Activated T-helper 9 cell treated with anti-CD3 and anti-CD28 coated beads, Interleukin-2, amount 50 U/mL, for 16 hours (primary cell): ENCODE results near the gene SELENON.

Source experiments
- DNase-seq: peaks from one replicate; pipeline ENCODE4 v3.0.0-alpha.2; 2020; ENCODE audit warnings: low read depth

Gene SELENON

GRCh38 chr1:25809283-25809926 lies 9.4 kb downstream of the SELENON start:
- DNase-seq: no peak

- DNase-seq: no peak
These were observed 9.9 kb downstream of the SELENON start for GRCh38 chr1:25809929-25810328.

DNA sequence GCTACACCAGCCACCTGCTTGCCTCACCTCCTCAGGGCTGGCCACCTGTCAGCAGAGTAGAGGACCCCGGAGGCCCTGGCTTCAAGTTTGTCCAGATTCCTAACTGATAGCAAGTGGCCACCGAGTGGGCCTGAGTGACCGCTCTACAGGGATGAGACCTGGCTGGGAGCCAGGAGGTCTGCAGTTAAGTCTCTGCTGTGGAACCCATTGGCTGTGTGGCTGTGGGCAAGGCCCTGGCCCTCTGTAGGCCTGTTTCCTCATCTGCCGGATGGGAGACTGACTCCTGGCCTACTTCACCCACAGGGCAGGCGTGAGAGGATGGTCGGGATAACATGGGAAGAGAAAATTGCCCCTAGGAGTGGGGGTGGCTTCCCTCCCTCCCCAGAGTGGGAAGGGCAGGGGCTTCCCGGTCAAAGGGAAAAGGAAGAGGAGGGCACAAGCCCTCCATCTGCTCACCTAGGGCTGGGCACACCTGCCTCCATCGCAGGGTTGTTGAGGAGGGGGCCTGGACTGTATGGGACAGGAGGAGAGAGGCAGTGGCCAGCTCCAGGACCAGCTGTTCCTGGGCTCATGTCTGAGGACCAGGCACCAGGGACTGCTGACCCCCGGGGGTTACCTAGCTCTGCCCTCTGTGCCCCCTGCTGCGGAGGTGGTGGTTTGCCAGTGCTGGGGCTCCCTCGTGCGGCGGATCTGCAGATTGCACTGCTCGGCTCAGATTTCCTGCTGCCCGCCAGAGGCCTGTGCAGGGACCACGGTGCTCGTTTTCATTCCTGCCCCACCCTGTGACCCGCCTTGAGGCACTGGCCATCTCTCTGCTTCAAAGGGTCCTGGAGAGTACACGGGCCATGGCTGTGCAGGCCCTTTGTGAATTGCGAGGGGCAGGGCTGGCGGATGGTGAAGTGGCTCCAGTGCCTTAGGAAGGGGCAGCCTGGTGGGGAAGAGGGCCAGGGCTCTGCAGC lies 10.6 kb downstream of the SELENON start:
- peak; percentile 68 for DNase-seq

DNA sequence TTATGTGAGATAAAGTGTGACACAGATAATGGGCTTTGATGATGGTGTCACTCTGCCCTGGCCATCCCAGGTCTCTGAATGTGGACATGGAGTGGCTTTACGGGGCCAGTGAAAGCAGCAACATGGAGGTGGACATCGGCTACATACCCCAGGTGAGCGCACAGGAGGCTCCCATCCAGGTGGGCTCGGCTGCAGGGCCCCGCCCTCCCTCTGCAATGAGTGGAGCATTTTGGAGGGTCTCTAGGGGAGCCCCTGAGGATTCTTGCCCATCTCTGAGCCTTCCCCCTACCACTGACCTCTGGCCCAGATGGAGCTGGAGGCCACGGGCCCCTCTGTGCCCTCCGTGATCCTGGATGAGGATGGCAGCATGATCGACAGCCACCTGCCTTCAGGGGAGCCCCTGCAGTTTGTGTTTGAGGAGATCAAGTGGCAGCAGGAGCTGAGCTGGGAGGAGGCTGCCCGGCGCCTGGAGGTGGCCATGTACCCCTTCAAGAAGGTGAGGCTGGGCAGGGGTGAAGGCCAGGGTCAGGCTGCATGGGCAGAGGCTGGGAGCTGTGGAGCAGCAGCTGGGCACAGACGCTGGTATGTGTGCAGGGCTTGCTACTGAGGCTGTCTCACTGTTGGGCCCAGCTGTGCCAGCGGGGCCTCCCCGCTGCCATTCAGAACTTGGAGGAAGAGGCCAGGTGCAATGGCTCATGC lies 11.5 kb downstream of the SELENON start:
- DNase-seq: no peak

DNA sequence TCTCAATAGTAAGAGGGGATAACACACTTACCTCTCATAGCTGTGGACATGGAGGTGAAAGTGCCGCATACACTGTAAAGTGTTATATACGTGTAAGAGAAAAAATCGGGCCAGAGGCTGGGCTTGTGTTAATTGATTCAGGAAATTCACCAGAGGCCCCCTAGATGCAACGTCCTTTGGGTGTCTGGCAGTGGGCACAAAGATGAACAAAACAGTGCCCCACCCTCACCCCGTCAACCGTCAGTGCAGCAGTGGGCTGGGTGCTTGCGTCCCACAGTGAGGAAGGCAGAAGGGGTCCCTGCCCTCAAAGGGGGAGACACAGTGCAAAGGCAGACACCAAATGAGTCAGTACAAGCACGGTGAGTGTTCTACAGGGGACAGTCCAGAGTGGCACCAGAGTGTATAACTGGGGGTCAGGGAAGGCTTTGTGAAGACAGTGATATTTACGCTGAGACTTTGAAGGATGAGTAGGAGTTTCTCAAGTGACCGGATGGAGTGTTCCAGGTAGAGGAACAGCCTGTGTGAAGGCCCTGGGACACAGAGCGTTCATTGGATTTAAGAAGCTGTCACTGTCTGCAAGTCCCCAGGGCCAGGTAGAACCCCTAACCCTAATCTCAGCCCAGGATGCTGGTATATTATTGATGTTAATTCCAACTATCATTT lies 13.2 kb downstream of the SELENON start:
- DNase-seq: no peak

DNA sequence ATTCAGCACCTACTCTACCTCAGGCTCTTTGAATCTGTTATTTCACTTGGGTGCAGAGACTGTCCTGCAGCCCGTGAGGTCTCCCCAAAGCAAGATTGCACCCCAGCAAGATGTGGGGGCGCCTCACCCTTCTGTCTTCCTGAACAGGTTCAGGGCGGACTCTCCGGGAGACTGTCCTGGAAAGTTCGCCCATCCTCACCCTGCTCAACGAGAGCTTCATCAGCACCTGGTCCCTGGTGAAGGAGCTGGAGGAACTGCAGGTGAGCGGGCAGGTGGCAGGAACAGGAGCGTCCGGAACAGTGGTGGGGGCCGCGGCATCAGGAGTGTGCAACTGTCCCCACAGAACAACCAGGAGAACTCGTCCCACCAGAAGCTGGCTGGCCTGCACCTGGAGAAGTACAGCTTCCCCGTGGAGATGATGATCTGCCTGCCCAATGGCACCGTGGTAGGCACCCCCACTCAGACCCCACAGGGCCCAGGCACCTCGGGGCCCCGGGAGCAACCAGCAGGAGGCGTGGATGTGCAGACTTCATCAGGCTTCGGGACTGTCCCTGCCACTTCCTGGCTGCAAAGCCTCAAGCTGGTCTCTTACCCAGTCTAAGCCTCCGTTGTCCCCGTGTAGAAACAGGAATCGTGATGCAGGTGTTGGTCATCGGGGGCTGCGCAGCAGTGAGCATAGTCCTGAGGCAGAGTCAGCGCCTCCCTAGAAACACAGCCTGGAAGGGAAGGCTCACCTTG lies 13.9 kb downstream of the SELENON start:
- DNase-seq: no peak

DNA sequence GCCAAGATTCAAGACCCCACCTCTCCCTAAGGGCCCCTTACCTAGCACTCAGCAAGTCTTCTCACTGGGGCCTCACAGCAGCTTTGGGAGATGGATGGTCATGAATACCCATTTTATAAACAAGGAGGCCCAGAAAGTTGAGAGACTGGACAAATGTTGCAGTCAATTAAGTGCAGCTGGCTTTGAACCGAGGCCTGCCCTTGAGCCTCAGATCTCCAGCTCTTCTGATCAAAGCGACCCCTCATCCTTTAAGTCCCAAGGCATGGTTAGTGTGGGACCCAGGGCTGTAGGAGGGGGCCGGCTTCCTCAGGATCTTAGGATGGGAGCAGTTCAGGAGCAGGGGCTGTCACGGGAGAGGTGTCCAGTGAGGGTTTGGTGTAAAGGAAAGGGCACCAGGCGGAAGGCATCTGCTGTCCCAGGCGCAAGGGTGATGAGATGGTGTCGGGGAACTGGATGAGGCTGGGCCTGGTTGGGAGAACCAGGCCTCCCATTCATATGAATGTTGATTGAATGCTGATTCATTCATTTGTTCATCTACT lies 14.6 kb downstream of the SELENON start:
- no peak for DNase-seq

GRCh38 chr1:25815208-25816111 lies 15.5 kb downstream of the SELENON start:
- DNase-seq: no peak

DNA sequence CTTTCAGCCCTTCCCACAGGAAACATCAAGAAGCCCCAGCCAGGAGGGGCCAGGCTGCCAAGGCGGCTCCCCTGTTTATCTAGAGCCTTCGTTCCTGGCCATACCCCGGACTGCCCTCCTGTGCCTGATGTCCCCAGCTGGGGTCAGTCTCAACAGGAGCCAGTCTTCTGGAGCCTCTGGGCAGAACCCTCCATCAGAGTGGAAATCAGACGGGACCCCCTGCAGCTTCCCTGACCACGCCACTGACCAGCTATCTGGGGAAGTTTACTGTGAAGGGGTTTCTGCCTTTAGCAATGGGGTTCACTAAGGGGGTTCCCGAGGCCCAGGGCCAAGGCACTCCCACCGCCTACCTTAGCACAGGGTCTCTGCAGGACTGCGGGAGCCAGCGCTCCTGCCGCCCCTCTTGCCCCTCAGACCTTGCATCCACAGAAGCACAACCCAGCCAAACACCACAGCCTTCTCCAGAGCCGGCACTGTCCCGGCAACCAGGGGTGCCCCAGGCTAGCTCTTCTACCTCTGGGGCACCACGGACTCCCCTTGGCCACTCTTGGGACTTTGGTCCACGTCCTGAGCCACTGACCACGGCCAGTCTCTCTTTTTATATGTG lies 16.2 kb downstream of the SELENON start:
- no peak for DNase-seq

DNA sequence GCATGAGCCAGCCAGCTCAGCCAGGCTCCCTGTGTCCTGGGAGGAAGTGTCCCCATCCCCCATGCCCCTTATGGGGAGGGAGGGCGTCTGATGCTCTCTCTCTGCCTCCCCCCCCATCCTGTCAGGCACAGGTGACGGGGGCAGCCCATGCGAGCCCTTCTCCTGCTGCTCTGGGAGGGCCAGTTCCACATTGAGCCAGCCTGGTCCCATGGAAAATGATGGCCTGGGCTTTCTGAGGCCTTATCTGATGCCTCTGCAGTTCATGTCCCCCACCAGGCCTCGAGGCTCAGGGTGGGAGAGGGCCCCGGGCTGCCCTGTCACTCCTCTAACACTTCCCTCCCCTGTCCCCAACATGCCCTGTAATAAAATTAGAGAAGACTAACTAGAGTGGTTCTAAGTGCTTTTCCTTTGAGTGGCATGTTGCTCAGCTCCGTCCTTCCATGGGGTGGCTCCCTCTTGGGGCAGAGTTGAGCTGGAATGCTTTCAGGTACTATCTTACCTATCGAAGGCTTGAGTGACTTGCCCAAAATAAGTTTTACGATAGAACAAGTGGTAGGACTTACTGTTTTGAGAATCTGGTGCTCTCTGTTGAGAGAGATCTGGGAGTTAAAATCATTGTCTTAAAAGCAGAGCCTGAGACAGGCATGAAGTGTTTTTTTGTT lies 18.0 kb downstream of the SELENON start:
- DNase-seq: no peak

DNA sequence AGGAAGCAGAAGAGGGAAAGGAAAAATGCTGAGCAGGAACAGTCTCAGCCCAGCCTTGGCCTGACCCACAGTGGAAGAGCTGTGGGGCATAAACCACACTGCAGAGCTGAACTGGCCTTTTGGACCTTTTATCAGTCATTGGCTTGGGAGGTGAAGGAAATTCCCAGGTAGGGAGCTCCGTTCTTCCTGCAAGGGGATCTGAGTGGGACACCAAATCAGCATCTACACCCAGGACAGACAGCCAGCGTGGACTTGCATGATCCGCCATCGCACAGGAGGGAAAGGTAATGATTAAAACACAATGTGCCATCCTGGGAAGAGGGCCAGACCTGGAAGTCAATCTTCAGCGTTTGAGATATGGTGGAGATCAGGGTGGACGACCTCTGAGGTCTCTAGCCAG lies 18.6 kb downstream of the SELENON start:
- DNase-seq: no peak

DNA sequence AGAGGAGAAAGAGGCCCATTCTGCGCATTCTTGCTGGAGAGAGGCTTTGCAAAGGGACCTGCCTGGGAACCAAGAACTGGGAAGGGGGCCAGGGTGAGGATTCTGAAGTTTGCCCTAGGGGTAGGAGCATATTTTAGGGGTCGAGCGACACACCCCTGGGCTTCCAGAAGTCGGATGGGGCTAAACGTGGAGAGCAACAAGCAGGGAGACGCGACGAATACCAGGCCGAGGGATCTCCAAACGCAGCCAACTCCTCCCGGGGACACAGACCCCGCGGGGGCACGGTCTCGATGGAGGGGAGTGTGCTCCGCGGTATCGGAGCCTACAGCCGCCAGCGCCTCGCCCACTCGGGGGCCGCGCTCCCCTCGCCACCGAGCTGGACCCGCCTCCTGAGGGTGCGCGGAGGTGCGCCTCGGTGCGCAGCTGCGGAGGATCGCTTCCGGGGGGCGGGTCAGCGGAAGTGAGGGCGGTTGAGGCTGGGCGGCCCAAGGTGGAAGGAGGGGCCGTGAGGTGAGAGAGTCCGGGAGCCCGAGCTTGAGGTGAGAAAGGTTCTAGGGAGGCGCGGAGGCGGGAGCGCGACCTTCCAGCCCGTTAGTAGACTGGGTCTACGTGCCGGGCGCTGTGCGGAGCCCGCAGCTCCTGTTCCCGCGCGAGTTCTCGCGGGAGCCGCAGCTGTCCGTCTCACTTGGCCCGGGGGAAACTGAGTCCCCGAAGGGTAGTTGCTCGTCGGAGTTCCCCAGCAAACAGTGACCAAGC lies 19.7 kb downstream of the SELENON start, which contains the start of gene MTFR1L:
Gene MTFR1L (plus strand): TSS at position 464 of the 756 bp plus-strand sequence. CDS start 3,151 bp downstream, outside the sequence.
- peak; percentile 90 for DNase-seq

GRCh38 chr1:25820247-25821111 lies 20.5 kb downstream of the SELENON start:
- DNase-seq: peak; percentile 46

DNA sequence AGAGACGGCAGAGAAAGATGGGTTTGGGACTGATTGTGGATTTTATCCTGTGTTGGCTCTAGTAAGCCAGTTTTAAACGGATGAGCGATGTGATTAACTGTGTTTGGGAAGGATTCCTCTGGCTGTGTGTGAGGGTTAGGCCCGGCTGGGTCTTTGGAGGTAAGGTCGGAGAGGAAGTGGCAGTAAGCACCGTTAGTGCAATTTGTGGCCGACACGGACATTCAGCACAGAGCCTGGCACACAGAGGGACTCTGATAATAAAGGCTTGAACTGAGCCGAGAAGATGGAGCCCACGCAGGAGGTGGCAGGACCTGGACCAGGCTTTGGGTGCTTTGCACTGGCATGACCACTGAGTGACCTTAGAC lies 21.1 kb downstream of the SELENON start:
- DNase-seq: no peak

GRCh38 chr1:25821630-25822091 lies 21.7 kb downstream of the SELENON start:
- DNase-seq: no peak

GRCh38 chr1:25825605-25826004 lies 25.6 kb downstream of the SELENON start:
- no peak for DNase-seq

DNA sequence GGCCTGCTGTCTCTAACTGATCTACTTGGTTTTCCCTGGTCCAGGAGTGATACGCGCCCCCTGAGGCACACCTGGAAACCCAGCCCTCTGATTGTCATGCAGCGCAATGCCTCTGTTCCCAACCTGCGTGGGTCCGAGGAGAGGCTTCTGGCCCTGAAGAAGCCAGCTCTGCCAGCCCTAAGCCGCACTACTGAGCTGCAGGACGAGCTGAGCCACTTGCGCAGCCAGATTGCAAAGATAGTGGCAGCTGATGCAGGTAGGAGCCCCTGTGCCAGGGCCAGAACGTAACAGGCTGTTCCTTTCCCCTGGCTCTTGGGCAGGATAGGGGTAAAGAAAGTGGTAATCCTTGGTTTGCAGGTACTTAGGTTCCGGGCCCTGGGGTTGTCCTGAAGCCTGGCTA lies 26.6 kb downstream of the SELENON start:
- DNase-seq: no peak
